Esophagus squamous epithelium (tissue), 4 donors: ENCODE data around the gene DRG2.

ENCODE experiments used
- POLR2A ChIP-seq, 4 donors: fragments of 450-650 bp; IDR thresholded peaks; one replicate each; pipeline ENCODE4 v1.6.1; 2017; ENCODE audit warnings: antibody characterized with exemption in 4 of 4, mild to moderate bottlenecking in 4 of 4, moderate library complexity in 3 of 4
- TF ChIP-seq, protein P1 (sequence below), 6 experiments: fragments of 450-650 bp in 4 of 6; fragments of 200-600 bp in 2 of 6; sonication (generic) in 2 of 6; IDR thresholded peaks; one replicate each; pipeline ENCODE4 v1.5.1; 2016 to 2019; ENCODE audit warnings: antibody characterized with exemption in 6 of 6, mild to moderate bottlenecking in 4 of 6, moderate library complexity in 4 of 6

- TF ChIP-seq, protein P1, sequence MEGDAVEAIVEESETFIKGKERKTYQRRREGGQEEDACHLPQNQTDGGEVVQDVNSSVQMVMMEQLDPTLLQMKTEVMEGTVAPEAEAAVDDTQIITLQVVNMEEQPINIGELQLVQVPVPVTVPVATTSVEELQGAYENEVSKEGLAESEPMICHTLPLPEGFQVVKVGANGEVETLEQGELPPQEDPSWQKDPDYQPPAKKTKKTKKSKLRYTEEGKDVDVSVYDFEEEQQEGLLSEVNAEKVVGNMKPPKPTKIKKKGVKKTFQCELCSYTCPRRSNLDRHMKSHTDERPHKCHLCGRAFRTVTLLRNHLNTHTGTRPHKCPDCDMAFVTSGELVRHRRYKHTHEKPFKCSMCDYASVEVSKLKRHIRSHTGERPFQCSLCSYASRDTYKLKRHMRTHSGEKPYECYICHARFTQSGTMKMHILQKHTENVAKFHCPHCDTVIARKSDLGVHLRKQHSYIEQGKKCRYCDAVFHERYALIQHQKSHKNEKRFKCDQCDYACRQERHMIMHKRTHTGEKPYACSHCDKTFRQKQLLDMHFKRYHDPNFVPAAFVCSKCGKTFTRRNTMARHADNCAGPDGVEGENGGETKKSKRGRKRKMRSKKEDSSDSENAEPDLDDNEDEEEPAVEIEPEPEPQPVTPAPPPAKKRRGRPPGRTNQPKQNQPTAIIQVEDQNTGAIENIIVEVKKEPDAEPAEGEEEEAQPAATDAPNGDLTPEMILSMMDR (IDR thresholded peaks at IDR 0.05): no peak
- TF ChIP-seq POLR2A (IDR thresholded peaks at IDR 0.05): no peak
Observed at GRCh38 chr17:18136357-18136756, 48.6 kb downstream of the DRG2 start.
